ENCODE results near the gene UFSP2.

- TF ChIP-seq RXRA (IDR thresholded peaks at IDR 0.05) (no peak), CTCF (IDR thresholded peaks at IDR 0.05; ENCODE audit: low read depth, low read length, missing input control) (no peak), YY1 (IDR thresholded peaks at IDR 0.05) (no peak), ZBTB33 (IDR thresholded peaks at IDR 0.05) (no peak), GABPA (IDR thresholded peaks at IDR 0.05 in 1 of 2, conservative IDR thresholded peaks at IDR 0.05 in 1 of 2) (no peak), SP1 (IDR thresholded peaks at IDR 0.05) (no peak), FOXA1 (IDR thresholded peaks at IDR 0.05) (no peak), TAF1 (conservative IDR thresholded peaks at IDR 0.05) (no peak)
Measured at GRCh38 chr4:185378264-185378663, 47.5 kb downstream of the UFSP2 start.

Measured in liver (tissue), 3 donors.